ENCODE data around the gene COX7C.
A peak's percentile ranks its signal among the peaks of the same experiment; 100 is the strongest.
"Not testable (repeated sequence)": the region's sequence is repeated elsewhere in the genome, so short reads cannot be mapped to it uniquely, and the experiment has no call there.

The COX7C gene, protein sequence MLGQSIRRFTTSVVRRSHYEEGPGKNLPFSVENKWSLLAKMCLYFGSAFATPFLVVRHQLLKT

DNA sequence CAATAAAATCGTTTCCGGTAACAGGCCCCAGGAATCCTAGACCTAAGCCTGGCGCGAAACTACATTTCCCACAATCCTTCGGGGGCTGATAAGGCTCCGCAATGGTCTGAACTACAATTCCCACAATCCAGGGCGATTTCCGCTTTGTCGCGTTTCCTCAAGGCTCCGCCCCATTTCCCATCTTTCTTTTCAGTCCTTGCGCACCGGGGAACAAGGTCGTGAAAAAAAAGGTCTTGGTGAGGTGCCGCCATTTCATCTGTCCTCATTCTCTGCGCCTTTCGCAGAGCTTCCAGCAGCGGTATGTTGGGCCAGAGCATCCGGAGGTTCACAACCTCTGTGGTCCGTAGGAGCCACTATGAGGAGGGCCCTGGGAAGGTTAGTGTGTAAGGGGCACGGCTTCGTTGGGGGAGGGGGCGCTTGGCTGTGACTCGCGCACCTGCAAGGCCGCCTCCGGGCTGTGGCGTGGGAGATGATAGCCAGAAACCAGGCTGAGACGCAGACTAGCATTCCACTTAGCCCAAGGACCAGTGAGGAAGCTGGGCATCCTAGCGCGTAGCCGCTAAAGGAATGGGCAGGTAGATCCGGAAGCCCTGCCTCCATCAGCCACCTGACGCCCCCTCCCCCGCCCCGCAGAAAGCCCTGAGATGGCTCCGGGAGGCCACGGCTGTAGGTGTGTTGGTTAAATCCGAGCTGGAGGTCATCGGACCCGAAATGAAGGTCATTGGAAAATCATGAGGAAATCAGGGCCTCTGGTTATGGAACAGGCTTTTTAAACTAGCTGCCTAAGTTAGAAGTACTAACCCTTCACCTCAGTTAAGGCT lies at the start of gene COX7C:
COX7C (plus strand) TSS at position 186 of the 821 bp plus-strand sequence; CDS start at position 301, 115 bp downstream.
- peak; percentile 92 for DNase-seq (ENCODE audit: low spot score)

DNA sequence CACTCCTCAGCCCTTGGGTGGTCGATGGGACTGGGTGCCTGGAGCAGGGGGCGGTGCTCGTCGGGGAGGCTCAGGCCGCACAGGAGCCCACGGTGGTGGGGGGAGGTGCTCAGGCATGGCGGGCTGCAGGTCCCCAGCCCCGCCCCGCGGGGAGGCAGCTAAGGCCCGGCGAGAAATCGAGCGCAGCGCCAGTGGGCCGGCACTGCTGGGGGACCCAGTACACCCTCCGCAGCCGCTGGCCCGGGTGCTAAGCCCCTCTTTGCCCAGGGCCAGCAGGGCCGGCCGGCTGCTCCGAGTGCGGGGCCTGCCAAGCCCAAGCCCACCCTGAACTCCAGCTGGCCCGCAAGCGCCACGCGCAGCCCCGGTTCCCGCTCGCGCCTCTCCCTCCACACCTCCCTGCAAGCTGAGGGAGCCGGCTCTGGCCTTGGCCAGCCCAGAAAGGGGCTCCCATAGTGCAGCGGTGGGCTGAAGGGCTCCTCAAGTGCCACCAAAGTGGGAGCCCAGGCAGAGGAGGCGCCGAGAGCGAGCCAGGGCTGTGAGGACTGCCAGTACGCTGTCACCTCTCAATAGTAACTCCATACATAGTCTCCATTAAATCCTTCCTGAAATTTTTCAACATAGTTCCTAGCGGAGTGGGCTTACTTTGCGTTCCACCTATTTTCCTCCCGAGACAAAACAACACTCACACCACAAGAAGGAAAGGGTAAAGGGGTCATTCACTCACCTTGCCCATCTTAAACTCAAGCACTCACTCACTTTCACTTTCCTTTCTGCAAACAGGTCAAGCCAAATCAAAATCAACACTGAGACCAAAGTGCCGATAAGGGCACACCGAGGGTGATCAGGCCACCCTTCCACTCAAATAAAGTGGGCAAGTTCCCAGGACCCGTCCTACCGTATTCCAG lies 48.0 kb upstream of the COX7C start:
- not testable (repeated sequence) for DNase-seq (ENCODE audit: low spot score)

DNA sequence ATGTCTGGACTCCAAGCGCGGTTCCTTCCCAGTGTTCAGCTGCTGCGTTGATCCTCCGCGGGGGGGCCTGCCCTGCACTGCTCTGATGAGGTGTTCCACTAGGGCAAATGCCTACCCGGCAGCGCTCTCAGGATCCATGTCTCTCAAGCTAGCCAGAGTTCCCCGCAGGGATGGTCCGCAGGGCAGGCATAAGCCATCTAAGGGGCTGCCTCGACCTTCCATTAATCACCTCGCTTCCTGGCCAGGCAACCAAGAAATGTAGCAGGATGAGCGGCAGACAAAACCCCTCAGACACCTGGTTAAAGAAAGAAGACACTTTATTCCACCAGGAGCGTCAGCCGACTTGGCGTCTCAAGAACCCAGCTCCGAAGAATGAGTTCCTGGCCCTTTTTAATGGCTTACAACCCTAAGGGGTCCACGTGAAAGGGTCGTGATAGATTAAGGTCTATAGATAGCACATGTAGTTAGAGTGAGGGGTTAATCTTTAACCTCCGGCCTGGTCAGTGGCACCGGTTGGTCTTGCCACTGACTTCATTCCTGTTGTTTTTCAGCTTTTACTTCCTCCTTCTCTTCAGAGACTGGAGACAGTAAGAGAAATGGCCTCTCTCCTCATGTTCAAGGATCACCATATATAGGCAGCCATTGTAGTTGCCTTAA lies 47.2 kb upstream of the COX7C start:
- no peak for DNase-seq (ENCODE audit: low spot score)

DNA sequence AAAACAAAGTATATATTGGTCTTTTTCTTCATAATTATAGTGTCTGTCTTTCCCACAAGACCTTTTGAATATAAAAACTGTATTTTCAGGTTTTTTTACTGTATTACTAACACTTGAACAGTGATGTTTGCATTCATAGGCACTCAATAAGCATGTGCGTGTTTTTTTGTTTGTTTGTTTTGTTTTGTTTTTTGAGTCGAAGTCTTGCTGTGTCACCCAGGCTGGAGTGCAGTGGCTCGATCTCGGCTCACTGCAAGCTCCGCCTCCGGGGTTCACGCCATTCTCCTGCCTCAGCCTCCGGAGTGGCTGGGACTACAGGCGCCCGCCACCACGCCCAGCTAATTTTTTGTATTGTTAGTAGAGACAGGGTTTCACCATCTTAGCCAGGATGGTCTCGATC lies 46.6 kb upstream of the COX7C start:
- DNase-seq (ENCODE audit: low spot score), result not testable (repeated sequence)

DNA sequence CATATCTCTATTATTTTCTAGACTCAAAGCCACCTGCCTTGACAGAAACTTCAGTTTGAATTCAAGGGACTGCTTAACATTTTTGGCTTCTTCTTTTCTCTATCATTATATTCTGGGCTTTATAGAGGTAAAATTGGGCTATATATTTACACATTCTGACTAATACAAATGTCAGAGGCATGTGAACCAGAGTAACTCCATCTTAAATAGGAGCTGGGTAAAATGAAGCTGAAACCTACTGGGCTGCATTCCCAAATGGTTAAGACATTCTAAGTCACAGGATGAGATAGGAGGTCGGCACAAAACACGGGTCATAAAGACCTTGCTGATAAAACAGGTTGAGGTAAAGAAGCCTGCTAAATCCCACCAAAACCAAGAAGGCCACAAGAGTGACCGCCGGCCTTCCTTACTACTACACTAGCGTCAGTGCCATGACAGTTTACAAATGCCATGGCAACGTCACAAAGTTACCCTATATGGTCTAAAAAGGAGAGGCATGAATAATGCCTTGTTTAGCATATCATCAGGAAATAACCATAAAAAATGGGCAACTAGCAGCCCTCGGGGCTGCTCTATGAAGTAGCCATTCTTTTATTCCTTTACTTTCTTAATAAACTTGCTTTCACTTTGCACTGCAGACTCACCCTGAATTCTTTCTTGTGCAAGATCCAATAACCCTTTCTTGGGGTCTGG lies 44.8 kb upstream of the COX7C start:
- no peak for DNase-seq (ENCODE audit: low spot score)

DNA sequence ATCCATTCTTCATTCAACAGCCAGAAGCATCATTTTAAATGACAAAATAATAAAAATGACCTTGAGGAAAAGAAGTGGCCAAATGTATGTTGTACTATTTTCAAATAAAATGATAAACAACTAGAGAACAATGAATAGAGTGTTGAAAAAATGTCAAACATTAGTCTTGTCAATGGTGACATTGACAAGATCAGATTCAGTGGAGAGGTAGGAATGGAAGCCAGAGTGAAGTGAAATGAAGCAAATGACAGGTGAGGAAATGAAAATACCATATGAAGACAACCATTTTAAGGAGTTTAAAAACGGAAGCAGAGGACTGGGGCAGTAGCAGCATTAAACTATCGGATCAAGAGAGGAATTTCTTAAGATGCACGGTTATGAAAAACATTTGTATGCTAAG lies 38.2 kb upstream of the COX7C start:
- DNase-seq (ENCODE audit: low spot score), result no peak

DNA sequence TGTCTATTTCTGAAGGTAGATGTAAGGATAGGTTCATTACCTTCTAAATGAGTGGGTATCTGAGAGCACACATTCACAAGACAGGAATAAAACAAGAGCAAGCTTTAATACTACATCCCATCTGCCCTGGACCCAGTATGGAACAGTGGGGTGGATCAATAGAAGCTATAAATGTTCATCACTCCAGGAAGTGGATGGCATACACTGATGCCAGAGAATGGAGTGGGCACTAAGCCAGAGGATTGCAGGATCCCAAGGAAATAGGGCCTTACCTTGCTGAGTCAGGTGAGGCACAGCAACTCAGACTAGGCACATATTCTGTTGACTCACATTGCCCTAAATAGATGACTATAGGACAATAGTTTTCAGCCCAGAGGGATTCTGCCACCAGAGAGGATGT lies 21.3 kb upstream of the COX7C start:
- no peak for DNase-seq (ENCODE audit: low spot score)

DNA sequence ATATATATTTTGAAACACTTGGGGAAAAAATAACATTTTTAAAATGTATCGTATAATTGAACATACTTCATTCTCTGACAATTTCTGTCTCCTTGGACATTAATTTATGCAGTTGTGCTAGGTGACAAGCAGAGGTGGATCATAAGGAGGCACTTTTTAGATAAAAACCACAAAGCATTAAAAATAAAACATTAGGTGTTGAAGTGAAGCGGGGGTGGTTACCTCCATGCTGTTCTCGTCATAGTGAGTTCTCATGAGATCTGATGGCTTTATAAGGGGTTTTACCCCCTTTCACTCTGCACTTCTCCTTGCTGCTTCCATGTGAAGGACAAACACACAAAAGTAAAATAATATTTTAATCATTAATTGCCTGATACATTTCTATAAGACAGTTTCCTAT lies 11.9 kb upstream of the COX7C start:
- DNase-seq (ENCODE audit: low spot score), result no peak

DNA sequence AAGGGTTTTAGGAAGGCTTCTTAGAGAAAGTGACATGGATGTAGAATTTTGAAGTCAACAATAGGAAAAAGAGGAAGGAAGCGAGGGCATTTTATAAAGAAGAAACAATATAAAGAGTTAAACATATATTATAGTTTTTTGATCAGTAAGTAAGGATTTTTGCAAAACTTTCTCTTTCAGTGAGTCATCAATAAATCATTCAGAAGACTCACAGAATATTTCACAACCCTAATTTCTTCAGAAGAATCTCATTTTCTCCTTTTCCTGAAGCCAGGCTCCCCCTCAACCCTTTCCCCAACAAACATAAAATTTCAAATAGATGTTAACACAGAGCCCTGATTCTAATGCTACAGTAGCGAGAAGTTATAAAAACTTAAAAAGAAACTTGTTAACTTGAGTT lies 4.3 kb upstream of the COX7C start:
- no peak for DNase-seq (ENCODE audit: low spot score)

DNA sequence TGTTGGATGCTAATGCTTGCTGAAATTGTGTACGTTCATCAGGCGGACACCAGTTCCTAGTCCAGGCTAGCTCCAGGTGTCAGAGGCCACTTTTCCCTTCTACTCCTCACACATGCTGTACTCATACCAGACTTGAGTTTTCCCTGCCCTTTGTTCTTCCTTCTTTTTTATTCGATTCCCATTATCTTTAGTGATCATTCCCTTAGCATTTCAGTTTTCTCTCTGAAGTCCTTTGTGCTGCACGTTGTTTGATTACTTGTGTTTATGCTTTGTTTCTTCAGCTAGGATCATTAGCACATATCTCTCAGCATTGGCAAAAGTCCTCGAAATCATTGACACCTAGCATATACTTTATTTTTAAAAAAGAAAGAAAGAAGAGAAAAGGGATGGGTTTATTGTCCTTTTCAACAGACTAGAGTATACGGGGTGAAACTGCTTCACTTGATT lies 409 bp upstream of the COX7C start:
- no peak for DNase-seq (ENCODE audit: low spot score)

DNA sequence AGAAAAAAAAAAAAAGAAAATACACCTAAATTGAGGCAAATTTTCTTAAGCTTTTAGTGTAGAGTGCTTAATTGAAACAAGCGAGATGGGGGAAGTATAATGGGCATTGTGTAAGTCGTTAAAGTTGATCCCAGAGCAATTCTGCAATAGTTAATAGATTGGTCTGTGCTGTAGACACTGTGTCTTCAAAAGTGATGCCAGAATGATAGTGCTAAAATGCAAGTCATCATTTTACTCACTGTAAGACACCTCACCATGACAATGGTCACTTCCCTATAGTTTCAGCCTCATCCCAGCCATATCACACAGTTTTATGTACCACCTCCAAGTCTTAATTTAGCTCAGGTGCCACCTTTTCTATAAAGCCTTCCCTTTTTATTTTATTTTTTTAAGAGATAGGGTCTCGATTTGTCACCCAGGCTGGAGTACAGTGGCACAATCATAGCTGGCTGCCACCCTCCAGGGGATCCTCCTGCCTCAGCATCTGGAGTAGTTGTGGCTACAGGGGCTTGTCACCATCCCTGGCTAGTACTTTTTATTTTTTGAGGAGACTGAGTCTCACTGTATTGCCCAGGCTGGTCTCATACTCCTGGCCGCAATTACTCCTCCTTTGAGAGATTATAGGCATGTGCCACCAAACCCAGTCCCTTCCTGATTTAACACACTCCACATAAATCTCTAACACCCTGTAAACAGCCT lies 6.2 kb downstream of the COX7C start:
- no peak for DNase-seq (ENCODE audit: low spot score)

DNA sequence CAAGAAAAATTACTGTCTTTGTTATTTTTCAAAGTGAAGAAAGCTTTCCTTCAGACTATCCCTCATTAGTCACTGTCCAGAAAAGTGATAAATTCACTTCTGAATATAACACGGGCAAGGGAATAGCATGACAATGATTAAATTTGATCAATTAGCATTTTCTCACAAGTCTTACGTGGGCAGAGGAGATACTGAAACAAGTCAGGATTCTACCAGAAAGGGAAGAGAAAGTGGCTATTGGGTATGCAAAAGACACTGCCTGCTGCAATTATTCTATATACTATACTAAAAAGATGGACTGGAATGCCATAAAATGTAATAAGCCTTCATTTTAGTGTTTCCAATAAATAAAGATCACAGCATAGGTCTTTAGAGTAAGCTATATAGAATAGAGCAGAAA lies 7.4 kb downstream of the COX7C start:
- no peak for DNase-seq (ENCODE audit: low spot score)

DNA sequence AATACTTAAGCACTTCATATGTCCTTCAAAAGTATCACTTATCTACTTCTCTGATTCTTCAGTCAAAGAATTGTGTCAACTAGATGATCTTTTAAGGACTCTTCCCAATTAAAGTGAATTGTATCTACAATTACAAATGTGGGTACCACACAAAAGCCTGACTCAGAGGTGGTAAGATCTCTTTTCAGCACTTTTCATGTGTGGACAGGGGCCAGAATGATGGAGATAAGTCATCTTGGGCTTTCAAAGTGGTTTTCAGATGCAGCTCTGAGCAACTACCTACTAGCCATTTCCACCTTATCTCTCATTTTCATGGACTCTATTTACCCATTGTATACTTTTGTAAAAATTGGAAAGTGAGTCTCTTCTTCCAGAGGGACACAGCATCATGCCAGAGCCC lies 8.4 kb downstream of the COX7C start:
- no peak for DNase-seq (ENCODE audit: low spot score)

DNA sequence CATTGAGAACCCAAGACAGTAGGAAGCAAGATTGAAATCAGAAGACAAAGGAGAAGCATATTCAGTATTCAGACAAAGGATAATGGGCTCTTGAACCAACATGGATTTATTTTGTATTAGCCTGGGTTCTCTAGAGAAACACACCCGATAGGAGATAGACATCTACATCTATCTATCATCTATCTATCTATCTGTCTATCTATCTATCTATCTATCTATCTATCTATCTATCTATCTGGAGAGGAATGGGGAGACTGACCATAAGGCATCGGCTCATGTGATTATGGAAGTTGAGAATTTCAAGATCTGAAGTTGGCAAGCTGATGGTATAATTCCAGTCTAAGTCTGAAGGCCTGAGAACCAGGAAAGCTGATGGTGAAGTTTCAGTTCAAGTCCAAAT lies 13.4 kb downstream of the COX7C start:
- no peak for DNase-seq (ENCODE audit: low spot score)

DNA sequence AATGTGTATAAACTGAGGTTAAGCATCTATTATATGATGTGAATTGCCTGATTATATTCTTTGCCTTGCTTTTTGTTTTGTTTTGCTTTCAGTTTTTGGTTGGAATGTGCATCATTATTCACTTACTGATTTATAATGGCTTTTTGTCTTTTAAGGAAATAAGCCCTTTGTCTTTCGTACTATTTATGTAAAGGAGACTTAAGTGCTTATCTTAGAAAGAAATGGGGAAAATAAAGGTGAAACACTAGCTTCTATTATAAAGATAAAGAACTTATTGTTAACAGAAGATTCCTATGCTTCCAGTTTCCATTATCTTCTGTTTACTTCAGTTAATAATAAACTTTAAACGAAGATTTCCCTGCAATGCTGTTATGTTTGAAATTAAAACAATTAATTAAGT lies 23.3 kb downstream of the COX7C start:
- DNase-seq (ENCODE audit: low spot score), result no peak

DNA sequence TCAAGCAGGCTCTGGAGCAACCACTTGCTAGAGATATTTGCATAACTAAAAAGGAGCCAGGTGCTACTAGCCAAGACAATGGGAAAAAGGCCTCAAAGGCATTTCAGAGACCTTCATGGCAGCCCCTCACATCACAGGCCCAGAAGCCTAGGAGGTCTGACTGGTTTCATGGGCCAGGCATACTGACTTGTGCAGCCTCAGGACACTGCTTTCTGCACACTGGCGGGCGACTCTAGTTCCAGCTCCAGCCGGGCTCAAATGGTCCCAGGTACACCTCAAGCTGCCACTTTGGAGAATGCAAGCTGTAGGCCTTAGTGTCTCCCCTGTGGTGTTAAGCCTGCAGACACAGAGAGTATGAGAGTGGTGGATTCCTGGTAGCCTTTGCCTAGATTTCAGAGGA lies 27.1 kb downstream of the COX7C start:
- DNase-seq (ENCODE audit: low spot score), result no peak

DNA sequence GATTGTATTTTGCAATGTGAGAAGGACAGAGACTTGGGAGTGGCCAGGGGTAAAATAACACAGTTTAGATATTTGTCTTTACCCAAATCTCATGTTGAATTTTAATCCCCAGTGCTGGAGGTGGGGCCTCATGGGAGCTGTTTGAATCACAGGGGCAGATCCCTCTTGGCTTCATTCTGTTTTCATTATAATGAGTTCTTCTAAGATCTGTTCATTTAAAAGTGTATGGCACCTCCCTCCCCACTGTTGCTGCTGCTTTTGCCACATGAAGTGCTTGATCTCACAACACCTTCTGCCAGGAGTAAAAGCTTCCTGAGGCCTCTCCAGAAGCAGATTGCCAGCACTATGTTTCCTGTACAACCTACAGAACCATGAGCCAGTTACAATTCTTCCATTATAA lies 28.1 kb downstream of the COX7C start:
- no peak for DNase-seq (ENCODE audit: low spot score)

DNA sequence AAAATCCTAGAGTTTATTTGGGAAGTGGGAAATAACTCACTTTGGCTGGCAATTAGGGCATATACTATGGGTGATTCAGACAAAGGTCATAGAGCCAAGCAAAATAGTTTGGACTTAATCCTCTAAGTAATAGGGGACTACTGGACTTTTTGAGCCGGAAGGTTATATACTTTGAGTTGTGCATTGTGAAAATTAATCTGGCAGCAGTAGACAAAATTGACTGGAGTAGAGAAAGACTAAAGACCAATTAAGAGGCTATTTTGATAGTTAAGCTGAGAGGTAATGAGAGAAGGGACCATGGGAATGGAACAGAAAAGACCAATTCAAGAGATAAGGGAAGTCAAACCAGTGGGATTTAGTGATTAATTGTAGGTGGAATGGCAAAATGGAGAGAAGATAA lies 28.9 kb downstream of the COX7C start:
- DNase-seq (ENCODE audit: low spot score), result no peak

DNA sequence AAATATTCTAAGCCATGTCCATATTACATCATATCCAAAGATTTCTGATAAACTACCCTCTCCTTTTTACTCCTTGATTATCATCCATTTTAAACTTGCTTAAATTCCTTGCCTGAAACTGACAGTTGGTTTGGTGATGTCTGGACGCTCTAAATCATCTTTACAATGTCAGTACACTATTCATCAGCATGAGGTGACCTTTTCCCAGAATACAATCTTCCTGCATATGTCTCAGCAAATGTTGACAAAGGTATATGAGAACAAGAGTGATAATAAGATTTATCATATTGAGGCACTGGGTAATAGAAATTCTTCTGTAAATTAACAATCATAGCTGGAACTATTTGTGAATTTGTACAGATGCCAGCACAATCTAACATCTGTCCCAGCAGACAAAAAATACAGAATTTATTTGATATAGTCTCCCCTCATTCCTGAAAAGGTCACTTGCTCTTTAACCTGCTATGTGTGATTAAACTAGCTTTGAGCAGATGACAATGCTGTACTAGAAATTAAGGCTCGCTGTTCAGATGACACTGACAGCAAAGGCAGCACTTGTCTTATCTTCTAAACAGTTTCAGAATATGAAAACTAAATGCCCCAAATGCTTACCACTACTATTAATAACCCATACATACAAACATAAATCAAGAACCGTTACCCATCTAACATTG lies 32.2 kb downstream of the COX7C start:
- DNase-seq (ENCODE audit: low spot score), result no peak

DNA sequence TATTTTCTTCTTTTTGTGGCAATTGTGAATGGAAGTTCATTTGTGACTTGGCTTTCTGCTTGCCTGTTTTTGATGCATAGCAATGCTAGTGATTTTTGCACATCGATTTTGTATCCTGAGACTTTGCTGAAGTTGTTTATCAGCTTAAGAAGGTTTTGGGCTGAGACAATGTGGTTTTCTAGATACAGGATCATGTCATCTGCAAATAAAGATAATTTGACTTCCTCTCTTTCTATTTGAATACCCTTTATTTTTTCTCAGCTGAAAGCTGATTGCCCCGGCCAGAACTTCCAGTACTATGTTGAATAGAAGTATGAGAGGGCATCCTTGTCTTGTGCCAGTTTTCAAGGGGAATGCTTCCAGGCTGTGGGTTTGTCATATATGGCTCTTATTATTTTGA lies 43.0 kb downstream of the COX7C start:
- DNase-seq (ENCODE audit: low spot score), result not testable (repeated sequence)

DNA sequence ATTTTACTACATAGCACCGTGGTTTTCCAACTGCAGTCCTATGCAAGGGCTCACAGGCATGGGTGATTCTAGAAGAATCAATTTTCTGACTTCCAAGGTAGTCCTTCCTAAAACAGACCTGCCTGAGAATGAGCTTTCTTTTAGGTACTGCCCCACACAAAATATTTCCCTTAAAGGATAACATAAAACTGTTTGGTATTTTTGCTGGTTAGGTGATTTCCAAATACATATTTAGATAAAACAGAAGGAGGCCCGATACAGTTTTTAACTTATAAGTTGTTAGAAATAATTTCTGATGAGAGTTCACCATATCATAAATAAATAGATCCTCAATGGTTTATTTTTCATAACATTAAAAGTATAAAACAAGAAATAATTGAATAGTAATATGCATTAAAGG lies 46.4 kb downstream of the COX7C start:
- DNase-seq (ENCODE audit: low spot score), result no peak
